ENCODE data around the gene TFPI2.

Gene TFPI2

DNA sequence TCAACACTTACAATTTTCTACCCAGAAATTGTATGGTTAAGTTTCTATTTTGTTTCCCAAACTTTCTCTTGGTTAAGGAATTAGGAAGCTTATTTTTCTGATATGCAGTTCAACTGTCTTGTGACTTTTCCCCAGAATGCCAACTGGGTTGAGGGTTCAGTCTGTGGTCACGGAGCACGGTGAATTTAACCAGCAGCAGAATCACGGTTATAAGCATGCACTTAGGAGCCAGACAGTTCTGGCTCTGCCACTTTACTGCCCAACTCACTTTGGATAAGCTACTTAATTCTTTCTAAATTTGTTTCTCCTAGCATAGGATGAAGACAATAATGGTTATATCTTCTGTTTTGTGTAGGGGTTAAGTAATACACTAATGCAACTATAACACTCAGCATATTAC is 20.7 kb upstream of the TFPI2 start:
- in situ Hi-C loops (cut with MboI; ENCODE audit: low sequenced_read_pairs), result loop anchor here (25.0 kb wide), 1 partner anchor 176 kb away; no protein-coding TSS in a partner anchor

DNA sequence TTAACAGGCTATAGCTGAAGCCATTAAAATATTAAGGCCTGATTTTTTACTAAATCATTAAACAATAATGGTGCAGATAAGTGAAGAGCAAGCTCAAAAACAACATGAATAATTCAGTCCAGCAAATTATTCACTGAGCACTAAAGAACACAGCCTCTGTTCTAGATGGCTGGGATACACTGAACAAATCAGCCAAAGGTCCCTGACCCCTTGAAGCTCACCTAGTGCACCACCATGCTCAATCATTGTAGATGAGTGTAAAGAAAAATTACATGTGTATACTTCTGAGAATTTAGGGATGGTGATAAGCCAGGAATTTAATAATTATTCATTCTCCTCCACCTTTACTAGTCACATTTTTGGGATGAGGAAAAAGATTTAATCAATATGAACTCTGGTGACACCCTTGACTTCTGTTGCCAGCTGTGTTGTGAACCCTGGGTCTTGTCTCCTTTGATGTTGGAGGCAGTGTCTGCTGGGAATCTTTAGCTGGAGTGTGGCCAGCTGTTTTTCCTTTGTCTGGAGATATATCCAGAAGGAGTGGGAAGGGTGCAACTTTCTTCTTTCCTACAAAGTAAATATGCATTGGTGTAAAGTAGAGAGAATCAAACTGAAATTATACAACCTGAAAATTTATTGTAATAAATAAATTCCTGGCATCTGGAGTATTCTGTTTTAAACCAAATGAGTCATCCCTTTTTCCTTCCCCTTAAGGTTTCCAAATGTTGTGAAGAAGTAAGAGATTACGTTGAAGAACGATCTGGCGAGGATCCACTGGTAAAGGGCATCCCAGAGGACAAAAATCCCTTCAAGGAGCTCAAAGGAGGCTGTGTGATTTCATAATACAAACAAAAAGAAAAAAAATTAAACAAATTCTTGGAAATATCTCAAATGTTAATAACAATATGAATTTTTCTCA is 19.8 kb upstream of the TFPI2 start:
- in situ Hi-C loops (cut with MboI; ENCODE audit: low sequenced_read_pairs), result loop anchor here (25.0 kb wide), 1 partner anchor 177 kb away; no protein-coding TSS in a partner anchor

DNA sequence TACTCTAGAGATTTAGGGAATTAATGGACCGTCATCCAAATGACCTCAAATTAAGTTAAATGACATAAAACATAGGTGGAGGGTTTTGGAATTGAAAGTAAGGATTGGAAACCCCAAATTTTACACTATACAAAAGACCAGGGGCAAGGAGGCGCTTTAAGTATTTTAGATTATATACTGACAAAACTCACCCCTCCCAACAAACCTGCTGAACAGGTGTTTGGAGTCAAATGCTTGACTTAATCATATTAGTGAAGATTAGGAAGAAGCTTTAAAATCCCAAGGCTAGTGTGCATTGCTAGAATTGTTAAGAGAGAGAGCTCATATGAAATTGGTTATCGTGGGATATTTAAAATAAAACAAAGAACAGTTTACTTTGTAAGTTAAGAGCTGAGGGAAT is 15.7 kb upstream of the TFPI2 start, which contains the start of gene GNGT1:
GNGT1 (plus strand) TSS at position 301 of the 400 bp plus-strand sequence. CDS start 180 bp downstream, outside the sequence.
- in situ Hi-C loops (cut with MboI; ENCODE audit: low sequenced_read_pairs), result loop anchor here (25.0 kb wide), 1 partner anchor 181 kb away; no protein-coding TSS in a partner anchor

DNA sequence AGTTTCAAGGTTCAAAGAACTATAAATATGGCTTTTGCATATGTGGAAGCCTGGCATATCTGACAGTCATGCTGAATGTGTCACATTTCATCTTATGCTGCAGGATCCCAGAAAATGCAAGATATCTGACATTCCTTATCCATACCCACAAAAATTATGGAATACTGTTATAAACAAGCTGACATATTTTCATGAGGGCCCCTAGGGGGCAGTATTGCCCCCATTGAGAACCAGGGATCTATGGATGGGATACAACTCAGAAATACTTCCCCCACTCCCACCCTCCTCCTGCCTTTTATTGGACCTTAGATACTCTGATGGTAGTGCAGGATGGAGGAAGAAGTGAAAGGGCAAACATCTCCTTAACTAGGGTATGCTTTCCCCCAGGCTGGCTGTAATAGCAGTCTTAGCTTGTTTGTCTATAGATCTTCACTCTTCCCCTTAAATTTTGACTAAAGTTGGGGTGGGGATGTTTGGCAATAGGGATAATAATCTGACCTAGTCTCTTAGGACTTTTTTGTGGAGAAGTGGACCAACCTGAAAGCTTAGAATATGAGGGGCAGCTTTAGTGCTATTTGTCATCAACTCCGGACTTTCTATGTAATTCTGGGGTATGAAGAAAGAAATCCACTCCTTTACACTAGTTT is 12.3 kb upstream of the TFPI2 start:
- in situ Hi-C loops (cut with MboI; ENCODE audit: low sequenced_read_pairs), result loop anchor here (25.0 kb wide), 1 partner anchor 184 kb away; no protein-coding TSS in a partner anchor

DNA sequence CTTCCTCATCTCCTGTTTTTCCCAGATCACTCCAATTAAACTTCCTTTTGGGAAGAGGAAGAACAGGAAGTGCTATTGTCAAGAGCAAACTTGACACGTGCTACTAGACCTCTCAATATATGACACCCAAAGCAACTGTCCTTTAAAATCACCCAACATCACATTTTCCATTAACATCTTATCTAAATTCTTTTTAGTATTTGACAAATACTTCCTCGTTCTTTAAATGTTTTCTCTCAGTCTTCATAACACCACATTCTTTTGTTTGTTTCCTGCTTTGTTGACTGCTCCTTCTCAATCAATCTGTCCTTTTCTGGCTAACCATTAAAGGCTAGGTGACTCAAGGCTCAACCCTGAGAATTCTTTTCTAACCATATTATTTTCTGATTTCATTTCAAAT is 7.1 kb upstream of the TFPI2 start:
- in situ Hi-C loops (cut with MboI; ENCODE audit: low sequenced_read_pairs), result no loop called here

DNA sequence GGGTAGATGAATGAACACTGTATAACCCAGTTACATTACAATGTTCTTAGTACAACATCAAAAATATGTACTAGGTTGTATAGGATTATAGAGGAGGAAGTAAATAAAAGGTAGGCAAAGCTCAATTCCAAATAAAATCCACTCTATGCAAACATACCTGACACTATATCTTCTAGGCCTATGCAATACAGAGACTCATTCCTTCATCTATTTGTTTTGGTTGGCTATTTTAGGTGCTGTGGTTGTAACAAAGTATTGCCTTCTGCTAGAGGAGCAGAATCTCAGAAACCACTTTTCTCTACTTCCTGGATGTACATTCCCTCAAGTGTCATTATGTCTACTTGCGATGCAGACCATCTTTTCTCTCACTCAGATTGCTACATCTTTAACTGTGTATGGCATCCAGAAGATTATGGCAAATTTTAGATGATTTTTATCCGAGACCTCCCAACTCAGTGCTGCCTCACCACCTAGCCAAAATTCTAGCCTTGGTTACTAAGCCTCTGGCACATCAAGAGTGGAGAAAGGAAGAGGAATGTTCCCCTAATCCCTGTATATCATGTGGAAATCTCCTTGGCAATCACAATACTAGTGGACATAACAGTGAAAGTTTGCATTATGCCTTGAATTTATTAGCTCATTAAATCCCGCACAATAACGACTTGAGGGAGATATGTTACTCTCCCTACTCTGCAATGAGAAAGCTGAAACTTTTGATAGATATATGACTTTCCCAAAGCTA is 5.5 kb upstream of the TFPI2 start:
- in situ Hi-C loops (cut with MboI; ENCODE audit: low sequenced_read_pairs), result no loop called here

DNA sequence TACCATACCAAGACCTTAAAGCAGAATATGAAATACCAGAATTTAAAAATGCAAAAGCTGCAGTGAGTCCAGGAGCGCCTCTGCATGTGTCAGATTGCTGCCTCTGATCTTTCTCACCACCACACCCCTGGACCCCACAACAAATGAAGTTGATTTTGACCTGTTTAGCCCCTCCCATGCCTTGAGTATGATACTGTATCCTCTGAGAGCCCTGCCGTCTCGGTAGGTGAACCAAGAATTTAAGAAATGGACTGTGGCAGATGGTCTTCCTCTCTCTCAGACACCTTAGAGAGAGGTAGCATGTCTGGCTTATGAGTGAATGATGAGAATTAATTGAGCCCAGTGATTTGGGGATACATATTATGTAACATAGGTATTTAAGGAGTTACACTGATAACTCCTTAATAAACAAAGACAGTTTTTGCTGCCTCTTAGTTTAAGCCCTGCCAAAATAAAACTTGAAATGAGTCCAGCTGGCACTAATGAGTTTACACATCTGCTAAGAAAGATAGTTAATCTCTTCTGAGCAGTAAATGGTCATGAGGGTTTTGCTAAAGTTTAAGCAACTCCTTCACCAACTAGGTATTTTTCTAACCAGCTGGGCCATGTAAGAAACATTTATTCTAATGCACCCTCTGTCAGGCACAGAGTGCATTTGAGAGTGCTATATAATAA is 4.5 kb upstream of the TFPI2 start:
- in situ Hi-C loops (cut with MboI; ENCODE audit: low sequenced_read_pairs), result no loop called here

DNA sequence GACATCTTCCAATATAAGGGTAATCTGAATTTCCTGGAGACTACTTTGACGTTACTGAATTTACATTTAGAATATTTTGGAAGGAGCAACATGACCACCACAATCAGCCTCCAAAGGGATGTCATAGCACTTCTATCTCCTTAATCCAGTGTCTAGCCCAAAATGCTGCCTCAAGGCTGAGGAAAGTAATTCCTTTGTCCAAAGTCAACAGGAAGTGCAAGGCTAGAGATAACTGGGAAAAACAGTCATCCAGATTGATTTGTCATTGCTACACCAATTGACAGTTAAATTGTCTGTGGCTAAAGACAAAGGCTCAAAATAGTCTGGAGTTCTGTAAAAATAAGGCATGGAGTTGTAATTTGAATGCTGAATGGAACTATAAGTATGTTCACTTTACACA is 3.9 kb upstream of the TFPI2 start:
- in situ Hi-C loops (cut with MboI; ENCODE audit: low sequenced_read_pairs), result no loop called here

DNA sequence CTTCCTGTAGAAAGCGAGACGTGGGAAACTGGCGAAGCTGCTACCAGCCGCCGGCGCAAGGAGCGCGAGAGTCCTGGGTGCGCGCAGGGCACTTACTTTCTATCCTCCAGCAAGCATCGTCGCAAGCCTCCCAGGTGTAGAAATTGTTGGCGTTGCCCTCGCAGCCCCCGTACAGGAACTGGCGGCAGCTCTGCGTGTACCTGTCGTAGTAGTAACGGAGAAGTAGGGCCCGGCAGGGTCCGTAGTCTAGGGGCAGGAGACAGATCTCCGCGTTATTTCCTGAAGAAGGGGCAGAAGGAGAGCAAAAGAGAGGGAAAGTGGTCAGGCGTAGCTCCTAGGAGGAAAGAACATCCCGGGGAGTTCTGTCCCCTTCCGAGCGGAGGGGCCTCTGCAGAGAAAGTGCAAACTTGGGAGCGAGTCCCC is 501 bp downstream of the TFPI2 start:
- in situ Hi-C loops (cut with MboI; ENCODE audit: low sequenced_read_pairs), result no loop called here

DNA sequence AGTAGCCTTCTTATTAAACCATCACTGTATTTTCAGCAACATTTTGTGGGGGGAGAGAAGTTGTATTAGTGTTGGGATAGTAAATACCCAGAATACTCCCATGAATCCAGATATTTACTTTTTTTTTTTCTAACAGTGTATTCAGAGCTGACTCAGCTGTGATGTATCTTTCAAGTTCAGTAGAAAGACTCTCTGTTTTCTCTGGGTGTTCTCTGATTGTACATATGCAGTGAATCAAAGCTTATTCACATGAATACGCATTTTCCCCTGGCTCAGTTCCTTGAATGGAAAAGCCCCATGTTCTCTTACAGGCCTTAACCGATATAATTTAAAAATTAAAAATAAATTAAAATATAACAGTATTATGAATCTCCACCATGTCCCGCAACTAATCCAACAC is 1.3 kb downstream of the TFPI2 start:
- in situ Hi-C loops (cut with MboI; ENCODE audit: low sequenced_read_pairs), result no loop called here

DNA sequence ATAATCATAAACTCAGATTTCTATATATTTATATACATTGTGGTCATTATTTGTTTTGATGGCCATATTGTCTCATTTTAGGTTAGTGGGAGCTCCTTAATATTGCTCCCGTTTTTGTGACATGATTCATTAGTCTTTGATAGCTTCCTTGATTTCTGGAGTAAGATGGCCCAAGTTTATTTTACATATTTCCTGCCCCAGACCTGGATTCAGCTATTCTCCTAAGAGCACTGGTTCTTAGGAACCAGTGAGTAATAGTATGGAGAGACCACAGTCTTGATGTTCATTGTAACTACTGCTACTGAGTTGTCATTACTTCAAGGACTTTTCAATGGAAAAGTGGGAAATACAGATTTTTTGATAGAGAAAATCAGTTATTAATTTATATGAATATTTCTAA is 6.0 kb downstream of the TFPI2 start:
- in situ Hi-C loops (cut with MboI; ENCODE audit: low sequenced_read_pairs), result no loop called here

DNA sequence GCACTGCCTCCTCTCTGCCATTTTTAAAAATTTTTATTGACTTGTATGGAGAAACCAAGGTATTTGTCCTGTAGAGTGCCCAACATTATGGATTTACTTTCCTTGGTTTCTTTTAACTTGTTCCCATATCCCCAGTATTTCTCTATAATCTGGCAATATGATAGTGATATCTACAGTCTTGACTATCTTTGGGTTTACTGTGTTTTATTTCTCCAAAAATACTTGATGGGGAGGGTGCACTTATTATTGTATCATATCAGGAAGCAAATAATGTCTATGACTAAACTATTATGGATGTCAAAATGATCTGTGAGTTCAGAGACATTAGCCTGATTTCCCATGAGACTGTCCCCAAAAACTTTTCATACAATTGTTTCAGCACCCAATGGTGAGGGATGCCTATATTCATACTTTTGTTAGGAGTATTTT is 6.6 kb downstream of the TFPI2 start:
- in situ Hi-C loops (cut with MboI; ENCODE audit: low sequenced_read_pairs), result no loop called here

DNA sequence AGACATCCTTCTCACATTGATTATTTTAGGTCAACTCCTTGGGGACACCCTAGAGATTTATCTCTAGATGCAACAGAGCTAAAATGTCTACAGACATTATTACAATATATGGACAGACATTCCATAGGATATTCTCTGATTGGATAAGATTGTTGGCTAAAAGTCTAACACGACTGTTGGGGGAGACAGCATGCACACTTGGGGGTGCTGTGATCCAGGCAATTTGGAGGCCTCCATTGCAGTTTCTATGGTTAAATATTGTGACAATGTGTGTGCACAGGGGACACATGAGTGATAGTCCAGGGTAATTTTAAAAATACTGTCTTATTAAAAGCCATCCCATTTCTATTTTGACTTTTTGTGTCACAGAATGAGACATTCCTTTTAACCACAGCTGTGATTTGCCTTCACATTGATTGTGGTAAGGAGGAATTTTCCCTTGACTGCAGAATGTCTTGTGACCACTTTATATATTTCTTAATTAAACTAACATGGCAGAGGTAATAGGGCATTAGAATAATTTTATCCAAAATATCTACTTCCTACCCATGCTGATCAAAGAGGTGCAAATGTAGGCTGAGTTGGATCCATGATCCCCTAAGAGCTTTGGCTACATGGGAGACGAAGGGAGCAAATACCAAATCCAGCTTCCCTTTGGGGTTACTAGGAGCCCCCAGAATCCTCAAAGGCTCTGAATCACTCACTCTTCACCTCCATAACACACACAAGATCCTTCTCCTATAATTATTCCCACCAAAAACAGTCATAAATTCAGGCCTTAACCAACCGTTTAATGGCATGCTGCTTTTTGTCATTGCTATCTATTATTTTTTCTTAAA is 7.3 kb downstream of the TFPI2 start:
- in situ Hi-C loops (cut with MboI; ENCODE audit: low sequenced_read_pairs), result no loop called here

DNA sequence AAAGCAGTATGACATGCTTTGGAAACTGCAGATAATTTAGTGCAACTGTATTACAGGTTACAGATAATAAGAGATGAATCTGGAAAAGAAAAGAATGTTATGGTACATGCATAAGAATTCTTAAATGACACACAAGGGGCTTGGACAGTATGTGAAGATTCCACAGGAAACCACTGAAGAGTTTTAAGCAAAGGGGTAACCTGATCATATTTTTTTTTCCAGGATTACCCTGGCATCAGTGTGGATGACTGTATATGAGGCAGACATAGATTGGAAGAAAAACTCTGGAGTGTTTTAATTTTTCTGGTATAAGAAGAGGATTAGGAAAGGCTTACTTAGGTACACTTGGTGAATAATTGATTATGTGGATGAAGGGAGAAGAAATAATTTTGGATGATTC is 8.1 kb downstream of the TFPI2 start:
- in situ Hi-C loops (cut with MboI; ENCODE audit: low sequenced_read_pairs), result no loop called here

DNA sequence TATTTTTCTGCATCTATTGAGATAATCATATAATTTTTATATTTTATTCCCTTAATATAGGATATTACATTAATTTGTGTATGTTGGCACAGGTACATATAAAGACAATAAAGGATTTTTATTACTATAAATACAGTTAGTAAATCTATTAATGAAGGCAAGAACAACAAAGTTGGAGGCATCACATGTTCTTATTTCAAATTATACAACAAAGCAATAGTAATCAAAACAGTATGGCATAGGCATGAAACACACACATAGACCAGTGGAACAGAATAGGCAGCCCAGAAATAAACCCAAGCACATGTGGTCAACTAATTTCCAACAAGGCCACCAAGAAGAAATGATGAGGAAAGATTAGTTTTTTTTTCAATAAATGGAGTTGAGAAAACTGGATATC is 11.2 kb downstream of the TFPI2 start:
- in situ Hi-C loops (cut with MboI; ENCODE audit: low sequenced_read_pairs), result no loop called here

DNA sequence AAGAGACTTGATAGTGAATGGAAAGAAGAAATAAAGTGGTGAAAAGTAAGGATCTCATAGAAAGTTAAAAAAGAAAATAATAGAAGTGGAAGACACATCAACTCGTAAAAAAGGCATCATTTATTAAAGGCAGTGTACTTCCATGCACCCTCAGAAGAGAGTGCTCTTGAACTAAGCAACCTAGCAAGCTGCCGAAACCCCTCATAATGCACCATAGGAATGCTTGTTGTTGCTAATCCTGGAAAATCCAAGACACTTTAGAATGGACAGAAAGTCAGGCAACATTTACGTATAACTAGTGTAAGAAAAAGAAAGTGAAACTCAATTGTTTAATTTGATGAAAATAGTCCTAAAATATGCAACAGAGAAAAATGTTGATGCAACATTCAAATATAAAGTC is 12.8 kb downstream of the TFPI2 start:
- in situ Hi-C loops (cut with MboI; ENCODE audit: low sequenced_read_pairs), result no loop called here

DNA sequence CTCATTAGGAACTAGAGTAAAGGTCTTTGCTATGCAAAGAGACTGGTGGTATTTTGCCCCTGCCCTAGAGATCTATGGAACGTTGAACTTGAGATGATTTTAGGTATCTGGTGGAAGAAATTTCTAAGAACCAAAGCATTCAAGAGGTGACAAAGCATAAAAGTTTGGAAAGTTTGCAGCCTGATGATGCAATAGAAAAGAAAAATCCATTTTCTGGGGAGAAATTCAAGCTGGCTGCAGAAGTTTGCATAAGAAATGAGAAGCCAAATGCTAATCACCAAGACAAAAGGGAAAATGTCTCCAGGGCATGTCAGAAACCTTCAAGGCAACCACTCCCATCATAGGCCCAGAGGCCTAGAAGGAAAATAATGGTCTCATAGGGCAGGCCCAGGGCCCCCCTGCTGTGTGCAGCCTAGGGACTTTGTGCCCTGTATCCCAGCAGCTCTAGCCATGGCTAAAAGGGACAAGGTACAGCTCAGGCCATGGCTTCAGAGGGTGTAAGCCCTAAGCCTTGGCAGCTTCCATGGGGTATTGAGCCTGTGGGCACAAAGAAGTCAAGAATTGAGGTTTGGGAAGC is 16.5 kb downstream of the TFPI2 start:
- in situ Hi-C loops (cut with MboI; ENCODE audit: low sequenced_read_pairs), result no loop called here

DNA sequence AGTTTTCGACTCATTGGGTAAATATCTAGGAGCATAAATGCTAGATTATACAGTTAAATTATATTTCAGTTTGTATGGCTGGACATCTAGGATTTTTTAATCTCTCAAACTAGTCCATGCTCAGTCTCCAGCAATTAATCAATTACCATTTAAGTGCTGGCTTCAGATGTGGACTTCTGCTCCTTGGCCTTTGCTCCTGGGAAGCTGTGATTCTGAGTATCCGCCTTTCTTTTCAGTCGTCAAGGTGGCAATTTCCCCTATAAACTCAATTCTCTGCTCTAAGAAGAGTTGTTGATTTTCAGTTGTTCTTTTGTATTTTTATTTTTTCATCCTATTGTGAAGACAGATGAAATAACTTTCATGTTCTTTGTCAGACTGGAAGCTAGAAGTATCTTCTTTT is 23.7 kb downstream of the TFPI2 start:
- in situ Hi-C loops (cut with MboI; ENCODE audit: low sequenced_read_pairs), result no loop called here

DNA sequence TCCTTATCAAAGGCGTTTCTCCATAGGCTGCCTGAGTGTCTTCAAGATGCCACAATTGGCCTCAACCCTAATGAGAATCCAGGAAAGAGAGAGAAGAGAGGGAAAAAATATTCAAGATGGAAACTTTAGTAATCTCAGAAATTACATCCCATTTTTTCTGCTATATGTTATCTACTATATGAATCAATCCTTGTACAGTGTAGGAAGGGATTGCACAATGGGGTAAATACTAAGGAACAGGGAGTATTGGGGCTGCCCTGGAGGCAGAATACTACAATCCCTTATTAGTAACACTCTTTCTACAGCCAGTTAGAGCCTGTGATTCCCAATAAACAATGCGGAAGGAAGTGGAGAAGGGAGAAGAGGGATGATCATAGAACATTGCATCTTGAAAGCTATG is 27.9 kb downstream of the TFPI2 start:
- in situ Hi-C loops (cut with MboI; ENCODE audit: low sequenced_read_pairs), result no loop called here

All from HL-60/S4 (cell line).